Astrocyte of the spinal cord (primary cell): ENCODE data around the gene SLIT3.
A peak's percentile ranks its signal among the peaks of the same experiment; 100 is the strongest.

Source experiments
- DNase-seq: peaks from one replicate; pipeline ENCODE4 v3.0.0; 2011; ENCODE audit warnings: low read depth, low spot score
- H3K4me3 ChIP-seq: 2 replicates; pipeline ENCODE4 v1.5.1; 2011; ENCODE audit warnings: low read depth, mild to moderate bottlenecking, low read length, moderate library complexity
- in situ Hi-C: cut with HindIII; loops from 2 replicates; pipeline ENCODE4 v1.10.0; 2017; ENCODE audit warnings: low sequenced_read_pairs
- TF ChIP-seq, protein P1 (sequence below): IDR thresholded peaks from 2 replicates; pipeline ENCODE4 v1.5.1; 2012; ENCODE audit warnings: low read depth, mild to moderate bottlenecking, low read length, inconsistent platforms

SLIT3 gene

DNA sequence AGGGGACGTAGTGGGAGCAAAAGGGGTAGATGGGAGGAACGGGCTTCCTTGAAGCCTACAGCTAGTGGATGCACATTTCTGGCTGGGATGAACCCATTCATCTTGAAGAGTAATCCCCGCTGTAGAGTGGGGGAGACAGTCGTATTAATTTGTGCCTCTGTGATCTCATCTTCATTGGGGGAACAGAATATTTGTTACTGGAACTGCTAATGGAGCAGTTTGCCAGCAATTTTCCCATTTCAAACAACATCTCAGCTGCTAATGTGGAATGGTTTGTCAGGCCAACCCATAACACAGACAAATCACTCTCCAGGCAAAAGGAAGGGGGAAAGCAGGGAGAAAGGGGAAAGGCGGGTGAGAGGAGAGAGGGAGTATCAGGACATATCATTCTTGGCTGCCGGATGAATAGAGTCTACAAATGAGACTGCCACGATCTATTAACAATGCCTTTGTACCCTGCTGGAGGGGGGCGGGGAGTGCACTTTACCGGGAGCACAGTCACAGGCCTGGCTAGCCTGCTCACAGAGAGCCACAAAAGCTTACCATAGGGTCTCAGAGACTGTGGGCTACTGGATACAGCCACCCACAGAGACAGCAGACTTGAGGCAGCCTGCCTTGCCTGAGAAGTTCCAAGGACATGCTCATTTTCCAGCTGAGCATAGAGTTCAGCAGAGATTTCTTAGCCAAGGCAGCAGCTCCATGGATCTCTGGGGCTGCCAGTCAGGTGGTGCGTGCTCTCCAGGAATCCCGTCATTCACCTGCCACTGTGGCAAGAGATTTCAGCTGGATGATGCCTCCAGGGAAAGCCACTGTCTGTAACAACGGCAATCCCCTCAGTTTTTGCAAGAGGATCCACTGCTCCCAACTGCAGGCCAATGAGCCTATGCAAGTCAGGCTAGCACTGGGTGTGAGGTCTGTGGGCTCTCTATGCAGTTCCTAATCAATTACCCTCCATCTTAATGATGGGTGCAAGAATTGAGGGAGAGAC, 504.1 kb downstream of the SLIT3 start:
- in situ Hi-C loops = no loop called here
- no peak overlapping the region for H3K4me3 ChIP-seq
- TF ChIP-seq, protein P1, sequence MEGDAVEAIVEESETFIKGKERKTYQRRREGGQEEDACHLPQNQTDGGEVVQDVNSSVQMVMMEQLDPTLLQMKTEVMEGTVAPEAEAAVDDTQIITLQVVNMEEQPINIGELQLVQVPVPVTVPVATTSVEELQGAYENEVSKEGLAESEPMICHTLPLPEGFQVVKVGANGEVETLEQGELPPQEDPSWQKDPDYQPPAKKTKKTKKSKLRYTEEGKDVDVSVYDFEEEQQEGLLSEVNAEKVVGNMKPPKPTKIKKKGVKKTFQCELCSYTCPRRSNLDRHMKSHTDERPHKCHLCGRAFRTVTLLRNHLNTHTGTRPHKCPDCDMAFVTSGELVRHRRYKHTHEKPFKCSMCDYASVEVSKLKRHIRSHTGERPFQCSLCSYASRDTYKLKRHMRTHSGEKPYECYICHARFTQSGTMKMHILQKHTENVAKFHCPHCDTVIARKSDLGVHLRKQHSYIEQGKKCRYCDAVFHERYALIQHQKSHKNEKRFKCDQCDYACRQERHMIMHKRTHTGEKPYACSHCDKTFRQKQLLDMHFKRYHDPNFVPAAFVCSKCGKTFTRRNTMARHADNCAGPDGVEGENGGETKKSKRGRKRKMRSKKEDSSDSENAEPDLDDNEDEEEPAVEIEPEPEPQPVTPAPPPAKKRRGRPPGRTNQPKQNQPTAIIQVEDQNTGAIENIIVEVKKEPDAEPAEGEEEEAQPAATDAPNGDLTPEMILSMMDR = no peak
- DNase-seq = no peak

DNA sequence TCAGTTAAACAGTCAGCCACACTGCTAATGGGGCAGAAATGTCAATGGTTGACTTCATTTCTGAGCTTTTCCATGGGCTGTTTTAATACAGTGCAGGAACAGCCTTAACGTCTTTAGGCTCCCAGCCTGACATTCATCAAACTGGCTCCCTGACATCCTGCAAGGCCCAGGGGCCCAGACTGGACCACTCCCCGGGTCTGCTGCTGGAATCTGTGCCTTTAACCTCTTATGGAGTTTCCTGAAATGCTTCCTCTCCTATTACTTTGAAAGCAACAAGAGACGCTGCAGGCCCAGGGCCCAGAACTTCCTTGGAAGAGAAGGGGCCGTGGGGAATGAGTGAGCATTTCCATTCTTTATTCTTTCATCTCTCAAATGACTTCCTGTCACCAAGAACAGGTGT, 504.9 kb downstream of the SLIT3 start:
- TF ChIP-seq, protein P1 = no peak
- no peak overlapping the region for H3K4me3 ChIP-seq
- in situ Hi-C loops = no loop called here
- no peak for DNase-seq

DNA sequence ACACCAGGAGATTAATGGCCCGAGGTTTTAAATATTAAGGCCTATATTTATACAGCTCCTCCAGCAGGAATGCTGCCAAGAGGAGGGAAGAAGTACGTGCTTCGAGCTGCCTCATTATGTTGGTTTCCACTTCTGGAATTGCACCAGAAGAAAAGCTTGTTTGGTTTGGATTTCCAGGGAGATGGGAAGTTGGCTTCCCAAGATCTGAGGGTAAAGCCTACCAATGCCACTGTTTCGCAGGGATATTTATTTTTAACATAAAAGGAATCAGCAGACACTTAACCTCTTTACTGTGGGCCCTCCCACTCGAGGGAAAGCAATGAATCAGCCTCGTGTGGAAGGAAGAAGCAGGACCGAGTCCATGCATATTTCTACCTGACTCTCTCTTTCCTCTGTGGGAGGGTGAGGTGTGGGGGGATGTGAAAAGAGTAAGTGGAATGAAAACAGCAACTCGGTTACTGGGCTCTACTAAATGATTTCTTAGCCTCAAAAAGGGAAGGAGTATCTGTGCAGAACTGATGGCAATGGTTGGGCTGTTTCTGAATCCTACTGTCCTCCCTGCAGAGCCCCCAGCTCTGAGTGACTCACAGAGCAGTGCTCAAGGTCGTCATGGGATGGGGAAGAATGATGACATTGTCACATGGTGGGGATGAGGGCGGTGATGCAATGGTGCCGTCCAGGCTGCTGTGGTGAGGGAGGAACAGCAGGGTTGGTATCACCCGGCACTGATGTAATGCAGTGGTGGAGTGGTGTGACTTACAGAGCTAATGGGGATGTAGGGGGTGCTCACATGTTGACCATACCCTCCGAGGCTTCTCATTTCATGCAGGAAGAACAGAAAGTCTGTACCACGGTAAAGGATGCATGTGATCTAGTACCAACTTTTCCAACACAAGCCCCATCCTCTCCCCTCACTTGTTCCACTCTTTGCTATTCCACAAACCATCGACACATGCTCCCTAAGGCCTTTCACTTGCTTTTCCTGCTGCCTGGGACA, 506.8 kb downstream of the SLIT3 start:
- no peak overlapping the region for H3K4me3 ChIP-seq
- in situ Hi-C loops = no loop called here
- DNase-seq = peak; percentile 41
- TF ChIP-seq, protein P1 = no peak

DNA sequence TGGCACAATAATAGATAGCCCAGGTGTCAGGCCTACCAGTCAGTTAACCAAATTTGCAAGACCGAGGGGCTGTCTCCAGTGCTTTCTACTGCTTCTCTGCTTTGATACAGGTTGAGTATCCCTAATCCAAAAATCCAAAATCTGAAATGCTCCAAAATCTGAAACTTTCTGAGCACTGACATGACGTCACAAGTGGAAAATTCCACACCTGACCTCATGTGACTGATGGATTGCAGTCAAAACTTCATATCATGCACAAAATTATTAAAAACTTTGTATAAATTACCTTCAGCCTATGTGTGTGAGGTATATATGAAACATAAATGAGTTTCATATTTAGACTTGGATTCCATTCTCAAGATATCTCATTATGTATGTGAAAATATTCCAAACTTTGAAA, 508.3 kb downstream of the SLIT3 start:
- in situ Hi-C loops = no loop called here
- TF ChIP-seq, protein P1 = no peak
- no peak overlapping the region for H3K4me3 ChIP-seq
- no peak for DNase-seq

DNA sequence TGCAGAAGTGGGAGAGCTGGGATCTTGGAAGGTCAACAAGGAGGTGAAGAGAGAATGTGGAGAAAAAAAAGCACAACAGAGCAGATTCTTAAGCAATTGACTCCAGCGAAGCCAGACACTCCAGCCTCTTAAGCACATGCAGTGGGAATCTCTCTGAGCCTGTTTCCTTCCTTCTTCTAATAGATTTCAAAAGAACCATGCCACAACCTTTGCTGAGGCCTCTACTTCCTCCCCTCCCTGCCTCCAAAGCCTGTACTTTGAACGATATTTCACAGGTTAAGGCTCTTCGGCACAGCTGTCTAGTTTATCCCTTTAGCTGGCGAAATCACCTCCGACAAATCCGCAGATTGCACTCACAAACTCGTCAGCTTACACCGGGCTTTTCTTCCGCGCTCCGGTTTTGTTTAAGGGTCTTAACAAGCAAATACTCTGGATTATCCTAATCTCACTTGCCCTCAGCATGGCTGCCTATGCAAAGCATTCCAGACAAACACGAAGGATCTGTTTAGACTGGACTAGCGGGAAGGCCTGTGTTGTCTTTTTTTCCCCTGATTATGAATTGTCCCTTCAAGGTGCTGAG, 510.2 kb downstream of the SLIT3 start:
- H3K4me3 ChIP-seq = no peak overlapping the region
- no peak for DNase-seq
- in situ Hi-C loops = no loop called here
- TF ChIP-seq, protein P1 = no peak
